K562 (cell line): ENCODE measurements around the gene XPC. TPM values are rescaled to one million over a fixed set of nuclear protein-coding genes. Genes with fewer than 3 reads are reported as not detected.
A peak's percentile ranks its signal among the peaks of the same experiment; 100 is the strongest.

Experiments
- ATAC-seq: fragments of 200-7000 bp; cut with Tn5 transposase; 3 replicates; pipeline ENCODE4 v1.9.1; 2020; ENCODE audit warnings: moderate library complexity
- BruUV-seq: library from RNA; stranded (reverse); fragments of 400-500 nt; replicated peaks from 2 replicates; lab custom pipeline; 2021; lab: Mats Ljungman, UMichigan
- CTCF ChIA-PET: fragments of 300-600 bp; formaldehyde crosslinking; extraction: SDS; loops from one replicate; lab custom pipeline; 2021; ENCODE audit warnings: low intra/inter-chr PET ratio; lab: Yijun Ruan, JAX
- POLR2A ChIA-PET: fragments of 300-600, 350-650 bp; sonication (Branson Sonifier 250); formaldehyde crosslinking; extraction: SDS; loops from one replicate; lab custom pipeline; 2021; ENCODE audit warnings: antibody characterized with exemption, inconsistent platforms; lab: Yijun Ruan, JAX
- DNase-seq, 4 experiments: peaks; one replicate each; pipeline versions ENCODE4 v3.0.0 to v3.0.0-alpha.2; 2011 to 2018; ENCODE audit warnings: low spot score in 3 of 4, mixed read lengths in 3 of 4; ENCODE audit errors: extremely low read depth in 1 of 4
- FAIRE-seq: peaks from 2 replicates; lab custom pipeline; 2011; peaks lifted over from hg19 to GRCh38; lab: Jason Lieb, UNC
- H2AFZ ChIP-seq: 2 replicates; pipeline ENCODE4 v1.6.0; 2011; ENCODE audit warnings: low read depth, low read length, control low read depth, inconsistent platforms
- H3K27ac ChIP-seq: fragments of 200-600 bp; 3 replicates; pipeline ENCODE4 v1.8.0; 2011; ENCODE audit warnings: low read depth, mild to moderate bottlenecking, control low read depth, inconsistent platforms, low read length, moderate library complexity, mixed read lengths; ENCODE audit errors: extremely low read depth
- H3K27me3 ChIP-seq, 2 experiments: fragments of 300-600 bp in 1 of 2; 2 replicates in 1 of 2; 3 replicates in 1 of 2; pipeline versions ENCODE4 v1.6.0 to v1.8.0; 2011; ENCODE audit warnings: inconsistent platforms in 2 of 2, low read length in 2 of 2, mild to moderate bottlenecking in 1 of 2, mixed read lengths in 1 of 2, moderate library complexity in 1 of 2; ENCODE audit not compliant: control insufficient read depth in 2 of 2, insufficient read depth in 2 of 2
- H3K36me3 ChIP-seq: fragments of 300-600 bp; 3 replicates; pipeline ENCODE4 v1.8.0; 2011; ENCODE audit warnings: mild to moderate bottlenecking, low read length, inconsistent platforms; ENCODE audit not compliant: control insufficient read depth, insufficient read depth
- H3K4me1 ChIP-seq, 2 experiments: fragments of 200-600 bp in 1 of 2; replicated peaks in 1 of 2; 2 replicates in 1 of 2; 3 replicates in 1 of 2; pipeline versions ENCODE4 v1.5.1 to v1.8.0; 2011; ENCODE audit warnings: inconsistent platforms in 2 of 2, low read length in 2 of 2, mild to moderate bottlenecking in 1 of 2, mixed read lengths in 1 of 2, moderate library complexity in 1 of 2; ENCODE audit not compliant: control insufficient read depth in 2 of 2, insufficient read depth in 2 of 2
- H3K4me2 ChIP-seq: 2 replicates; pipeline ENCODE4 v1.6.1; 2011; ENCODE audit warnings: low read length, control low read depth, inconsistent platforms, mixed read lengths; ENCODE audit not compliant: insufficient read depth
- H3K4me3 ChIP-seq: fragments of 200-600 bp; sonication (generic), shearing (Covaris generic); 2 replicates; pipeline ENCODE4 v1.5.1; 2016; ENCODE audit warnings: control low read depth, inconsistent platforms
- H3K79me2 ChIP-seq: fragments of 200-600 bp; 3 replicates; pipeline ENCODE4 v1.8.0; 2011; ENCODE audit warnings: low read length, inconsistent platforms; ENCODE audit not compliant: control insufficient read depth, insufficient read depth
- H3K9ac ChIP-seq, 2 experiments: 2 replicates each; pipeline versions ENCODE4 v1.6.0 to v1.6.1; 2011; ENCODE audit warnings: low read depth in 2 of 2, low read length in 2 of 2, control low read depth in 1 of 2, inconsistent platforms in 1 of 2, mild to moderate bottlenecking in 1 of 2, mixed read lengths in 1 of 2; ENCODE audit not compliant: insufficient read depth in 1 of 2
- H3K9me1 ChIP-seq: one replicate; pipeline ENCODE4 v1.6.0; 2011; ENCODE audit warnings: inconsistent platforms, mild to moderate bottlenecking, low read length, moderate library complexity; ENCODE audit not compliant: control insufficient read depth, insufficient read depth
- H3K9me3 ChIP-seq: replicated peaks from 2 replicates; pipeline ENCODE4 v1.5.1; 2011; ENCODE audit warnings: low read depth, low read length, inconsistent platforms; ENCODE audit not compliant: control insufficient read depth, insufficient read depth
- H4K20me1 ChIP-seq: replicated peaks from 2 replicates; pipeline ENCODE4 v1.6.1; 2011; ENCODE audit warnings: low read length, inconsistent platforms, mixed read lengths; ENCODE audit not compliant: control insufficient read depth, insufficient read depth
- CBFA2T2 ChIP-seq: fragments of 450-650 bp; conservative IDR thresholded peaks from 2 replicates; pipeline ENCODE4 v1.6.1; 2017; ENCODE audit warnings: mild to moderate bottlenecking
- ETV5 ChIP-seq: sonication (generic); formaldehyde crosslinking; IDR thresholded peaks from 2 replicates; pipeline ENCODE4 v1.4.0; 2020; ENCODE audit warnings: low read depth, mild to moderate bottlenecking, missing genetic modification reagents
- FOXK1 ChIP-seq: sonication (generic); formaldehyde crosslinking; IDR thresholded peaks from 2 replicates; pipeline ENCODE4 v1.8.0; 2022; ENCODE audit warnings: missing genetic modification reagents, mild to moderate bottlenecking, borderline replicate concordance
- HCFC1 ChIP-seq: IDR thresholded peaks from 2 replicates; pipeline ENCODE4 v1.6.1; 2012; ENCODE audit warnings: low read depth, low read length, improper control_type of control experiment
- HDAC8 ChIP-seq: fragments of 450-650 bp; IDR thresholded peaks from 2 replicates; pipeline ENCODE4 v1.6.1; 2016; ENCODE audit warnings: mild to moderate bottlenecking, missing genetic modification characterization, moderate library complexity, missing compliant biosample characterization
- KAT7 ChIP-seq: sonication (generic); formaldehyde crosslinking; IDR thresholded peaks from 2 replicates; pipeline ENCODE4 v1.8.0; 2022; ENCODE audit warnings: missing genetic modification reagents, mild to moderate bottlenecking, borderline replicate concordance
- KHSRP ChIP-seq: fragments of 450-650 bp; IDR thresholded peaks from 2 replicates; pipeline ENCODE4 v1.6.1; 2017
- KLF10 ChIP-seq: fragments of 250-450 bp; sonication (Bioruptor Pico); IDR thresholded peaks from 2 replicates; pipeline ENCODE4 v1.6.1; 2021; ENCODE audit warnings: matching md5 sums
- MTF1 ChIP-seq: fragments of 250-450 bp; sonication (Bioruptor Pico); IDR thresholded peaks from 2 replicates; pipeline ENCODE4 v1.9.0; 2021; ENCODE audit warnings: moderate library complexity, mild to moderate bottlenecking, inconsistent platforms, borderline replicate concordance
- NELFE ChIP-seq: IDR thresholded peaks from 2 replicates; pipeline ENCODE4 v1.6.1; 2011; ENCODE audit warnings: mild to moderate bottlenecking; ENCODE audit not compliant: insufficient read depth, insufficient read length
- NR1H2 ChIP-seq: sonication (generic); formaldehyde crosslinking; IDR thresholded peaks from 2 replicates; pipeline ENCODE4 v1.4.0; 2020; ENCODE audit warnings: mild to moderate bottlenecking, missing genetic modification reagents
- POLR2AphosphoS2 ChIP-seq: IDR thresholded peaks from 2 replicates; pipeline ENCODE4 v1.6.1; 2012; ENCODE audit warnings: low read length, improper control_type of control experiment
- POLR2B ChIP-seq: fragments of 450-650 bp; IDR thresholded peaks from 2 replicates; pipeline ENCODE4 v1.6.1; 2018; ENCODE audit warnings: low read depth; ENCODE audit not compliant: partially characterized antibody
- SRSF3 ChIP-seq: fragments of 200-400 bp; formaldehyde crosslinking; IDR thresholded peaks from 2 replicates; pipeline ENCODE4 v1.6.1; 2016; ENCODE audit warnings: mild to moderate bottlenecking, low read length, moderate library complexity; ENCODE audit not compliant: insufficient read depth
- TEAD1 ChIP-seq, 2 experiments: fragments of 450-650 bp in 1 of 2; sonication (generic) in 1 of 2; formaldehyde crosslinking; IDR thresholded peaks; 2 replicates each; pipeline versions ENCODE4 v1.4.0 to v1.8.0; 2020 to 2022; ENCODE audit warnings: mild to moderate bottlenecking in 2 of 2, missing genetic modification reagents in 1 of 2
- TGIF2 ChIP-seq: sonication (generic); formaldehyde crosslinking; IDR thresholded peaks from 2 replicates; pipeline ENCODE4 v1.8.1; 2022; ENCODE audit warnings: mild to moderate bottlenecking, missing genetic modification reagents, moderate library complexity
- ZBTB7A ChIP-seq: IDR thresholded peaks from 2 replicates; pipeline ENCODE4 v1.6.1; 2011; ENCODE audit warnings: low read depth, mild to moderate bottlenecking, low read length, moderate library complexity, borderline replicate concordance; ENCODE audit not compliant: control insufficient read depth
- ZKSCAN8 ChIP-seq: fragments of 200-800 bp; sonication (Bioruptor generic); IDR thresholded peaks from 2 replicates; pipeline ENCODE4 v1.6.1; 2016; ENCODE audit warnings: missing genetic modification characterization, missing compliant biosample characterization
- ZSCAN32 ChIP-seq: fragments of 450-650 bp; formaldehyde crosslinking; IDR thresholded peaks from 2 replicates; pipeline ENCODE4 v1.4.0; 2020; ENCODE audit warnings: mild to moderate bottlenecking, moderate library complexity
- WGBS: fragments of 100-300 bp; shearing (Covaris generic); methylation state at CpG from one replicate; pipeline ENCODE4 v1.1.6; 2016; ENCODE audit warnings: low coverage, mixed read lengths; ENCODE audit not compliant: insufficient coverage; ENCODE audit errors: missing lambda C conversion rate; 5-methylcytosine and 5-hydroxymethylcytosine counted together
- in situ Hi-C: fragments of 300-500 bp; cut with MboI; formaldehyde crosslinking; loops from 4 replicates; pipeline ENCODE4 v1.15.0; 2018; ENCODE audit warnings: inconsistent platforms, mixed read lengths
- intact Hi-C: fragments of 100-400 bp; cut with micrococcal nuclease; formaldehyde crosslinking; loops from 2 replicates; pipeline ENCODE4 v1.14.2; 2022
- polyA plus RNA-seq, 8 experiments: library from polyadenylated mRNA; depleted of rRNA in 4 of 8; stranded (reverse) in 5 of 8; unstranded in 3 of 8; fragments of >200 nt; fragmentation: Nextera tagmentation in 2 of 8; fragmentation: Illumina TruSeq in 1 of 8; extraction: Ambion mirVana in 2 of 8; extraction: Trizol in 1 of 8; gene quantifications; 2 replicates each; pipeline versions ENCODE4 v1.2.1 to v1.2.3, GENCODE V29; 2011 to 2014; ENCODE audit warnings: inconsistent platforms in 1 of 8, missing spikeins in 1 of 8
- total RNA-seq, 7 experiments: library from RNA; depleted of rRNA in 6 of 7; stranded (reverse); fragments of >200 nt in 6 of 7; fragmentation: Illumina TruSeq in 2 of 7; extraction: Trizol in 2 of 7; gene quantifications; 2 replicates each; pipeline versions ENCODE4 v1.2.1 to v1.2.3, GENCODE V29; 2011 to 2021; ENCODE audit warnings: low replicate concordance in 1 of 7
- TF ChIP-seq, protein P1 (sequence below), 2 experiments: fragments of 450-650 bp; IDR thresholded peaks; 2 replicates each; pipeline ENCODE4 v1.6.1; 2016
- TF ChIP-seq, protein P2 (sequence below), 3 experiments: fragments of 200-800 bp in 1 of 3; sonication (Bioruptor generic) in 1 of 3; sonication (generic) in 1 of 3; formaldehyde crosslinking in 1 of 3; IDR thresholded peaks; 2 replicates each; pipeline versions ENCODE4 v1.6.1 to v1.8.0; 2016 to 2022; ENCODE audit warnings: mild to moderate bottlenecking in 2 of 3, missing compliant biosample characterization in 2 of 3, missing genetic modification characterization in 2 of 3, missing genetic modification reagents in 1 of 3

Gene XPC
- total and polyA plus RNA-seq, 9 of the 15 experiments (the other 6 are each of a cell fraction or from before 2014, with no cell fraction given), result 3.8 to 54.7 (median 41.3) TPM

DNA sequence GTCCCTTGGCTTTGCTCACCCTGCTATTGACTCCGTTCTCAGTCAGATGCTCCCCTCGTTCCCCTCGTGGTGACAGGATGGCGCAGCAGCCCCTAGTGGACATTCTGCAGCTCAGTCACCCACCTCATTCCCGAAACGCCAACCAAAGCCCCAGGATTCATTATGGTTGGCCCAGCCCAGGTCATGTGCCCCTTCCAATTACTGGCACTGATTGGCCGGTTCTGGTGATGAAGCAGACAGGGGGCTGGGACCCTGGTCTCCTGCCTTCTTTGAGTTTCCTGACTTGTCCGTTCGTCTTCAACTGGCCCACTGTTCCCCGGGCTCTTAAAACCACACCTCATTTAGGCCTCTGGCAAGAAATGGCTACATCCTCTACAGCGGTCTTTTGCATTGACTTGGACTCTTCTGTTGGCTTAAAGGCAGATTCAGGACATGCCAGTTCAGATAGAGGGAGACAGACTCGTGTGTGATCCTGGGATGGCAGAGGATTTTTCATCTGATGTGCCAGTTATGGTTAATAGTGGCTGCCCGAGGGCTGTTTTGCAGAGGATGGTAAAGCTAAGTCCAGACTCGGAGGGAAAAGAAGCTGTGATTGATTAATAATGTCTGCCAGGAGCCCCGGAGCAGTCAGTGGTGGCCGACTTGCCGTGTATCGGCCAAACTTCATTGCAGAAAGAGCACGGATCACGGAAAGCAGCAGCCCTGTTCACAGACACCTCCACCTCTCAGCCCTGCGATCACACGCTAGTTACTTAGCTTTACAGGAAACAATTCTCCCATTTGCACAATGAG lies 38.1 kb upstream of the XPC start:
- ChIA-PET CTCF (no interaction called here), POLR2A (interaction anchor here (0.6 to 1.0 kb wide), 3 partner anchors 9 to 371 kb away, joined by 3 to 4 read pairs (median 3); no protein-coding TSS in a partner anchor)
- no peak overlapping the region for H3K4me2 ChIP-seq
- peak in 1 of 4 experiments; percentile 50 for DNase-seq
- H3K27me3 ChIP-seq, result no peaks in the 10 kb centered on the region
- in situ Hi-C loops, result no loop called here
- H3K9ac ChIP-seq, result peak overlapping the region in 1 of 2 experiments; percentile 21; a peak in 1 of 4 replicates
- H3K9me3 ChIP-seq, result peaks cover 3% of the 10 kb centered on the region; the same call in 1 of the 2 replicates
- BruUV-seq, result no TSS peak
- peak; percentile 79 for ATAC-seq
- FAIRE-seq, result no peak
- H3K4me1 ChIP-seq, result peaks cover 8 to 9% of the 10 kb centered on the region in 2 experiments
- no peaks in the 10 kb centered on the region for H4K20me1 ChIP-seq
- no peaks in the 10 kb centered on the region for H3K36me3 ChIP-seq
- no peaks in the 10 kb centered on the region for H3K9me1 ChIP-seq
- no peak overlapping the region for H2AFZ ChIP-seq
- H3K4me3 ChIP-seq, result no peak overlapping the region
- H3K79me2 ChIP-seq, result no peaks in the 10 kb centered on the region
- WGBS, result 86% methylated on average over 22 of the region's 22 CpGs
- intact Hi-C loops, result no loop called here
- no peak overlapping the region for H3K27ac ChIP-seq
- TF ChIP-seq FOXK1 (CRISPR knock-in tag) (no peak), ZBTB7A (peak; percentile 46; the same call in 1 of the 2 replicates), TGIF2 (CRISPR knock-in tag) (no peak), POLR2AphosphoS2 (no peak), ZSCAN32 (CRISPR knock-in tag) (no peak), HDAC8 (tag) (no peak), ETV5 (CRISPR knock-in tag) (no peak), KAT7 (CRISPR knock-in tag) (no peak), KHSRP (no peak), ZKSCAN8 (CRISPR knock-in tag) (no peak), TEAD1 (CRISPR knock-in tag; IDR thresholded peaks at IDR 0.05) (no peak), KLF10 (CRISPR knock-in tag) (no peak), CBFA2T2 (no peak), MTF1 (CRISPR knock-in tag) (no peak), NR1H2 (CRISPR knock-in tag) (no peak), NELFE (no peak), POLR2B (no peak), SRSF3 (no peak), HCFC1 (no peak)
- TF ChIP-seq, protein P1, sequence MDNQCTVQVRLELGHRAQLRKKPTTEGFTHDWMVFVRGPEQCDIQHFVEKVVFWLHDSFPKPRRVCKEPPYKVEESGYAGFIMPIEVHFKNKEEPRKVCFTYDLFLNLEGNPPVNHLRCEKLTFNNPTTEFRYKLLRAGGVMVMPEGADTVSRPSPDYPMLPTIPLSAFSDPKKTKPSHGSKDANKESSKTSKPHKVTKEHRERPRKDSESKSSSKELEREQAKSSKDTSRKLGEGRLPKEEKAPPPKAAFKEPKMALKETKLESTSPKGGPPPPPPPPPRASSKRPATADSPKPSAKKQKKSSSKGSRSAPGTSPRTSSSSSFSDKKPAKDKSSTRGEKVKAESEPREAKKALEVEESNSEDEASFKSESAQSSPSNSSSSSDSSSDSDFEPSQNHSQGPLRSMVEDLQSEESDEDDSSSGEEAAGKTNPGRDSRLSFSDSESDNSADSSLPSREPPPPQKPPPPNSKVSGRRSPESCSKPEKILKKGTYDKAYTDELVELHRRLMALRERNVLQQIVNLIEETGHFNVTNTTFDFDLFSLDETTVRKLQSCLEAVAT (IDR thresholded peaks at IDR 0.05), result 0 out of 4 replicates have a peak, but pooled peaks of 1 of the 2 experiments have one; percentile 17
- TF ChIP-seq, protein P2, sequence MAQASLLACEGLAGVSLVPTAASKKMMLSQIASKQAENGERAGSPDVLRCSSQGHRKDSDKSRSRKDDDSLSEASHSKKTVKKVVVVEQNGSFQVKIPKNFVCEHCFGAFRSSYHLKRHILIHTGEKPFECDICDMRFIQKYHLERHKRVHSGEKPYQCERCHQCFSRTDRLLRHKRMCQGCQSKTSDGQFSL (CRISPR knock-in tag; IDR thresholded peaks at IDR 0.05), result no peak
- TF ChIP-seq, protein P2 (tag; IDR thresholded peaks at IDR 0.05), result no peak
